Uterus (tissue), 2 donors: ENCODE results near the gene TBC1D1.

Source experiments
- CTCF ChIP-seq, 4 experiments: fragments of 200-600 bp in 2 of 4; fragments of 450-650 bp in 2 of 4; sonication (generic) in 2 of 4; IDR thresholded peaks; one replicate each; pipeline ENCODE4 v1.5.1; 2016 to 2019; ENCODE audit warnings: antibody characterized with exemption in 4 of 4, mild to moderate bottlenecking in 2 of 4, moderate library complexity in 1 of 4
- POLR2A ChIP-seq, 2 donors: fragments of 450-650 bp; IDR thresholded peaks; one replicate each; pipeline ENCODE4 v1.6.1; 2016; ENCODE audit warnings: antibody characterized with exemption in 2 of 2, mild to moderate bottlenecking in 1 of 2, moderate library complexity in 1 of 2

DNA sequence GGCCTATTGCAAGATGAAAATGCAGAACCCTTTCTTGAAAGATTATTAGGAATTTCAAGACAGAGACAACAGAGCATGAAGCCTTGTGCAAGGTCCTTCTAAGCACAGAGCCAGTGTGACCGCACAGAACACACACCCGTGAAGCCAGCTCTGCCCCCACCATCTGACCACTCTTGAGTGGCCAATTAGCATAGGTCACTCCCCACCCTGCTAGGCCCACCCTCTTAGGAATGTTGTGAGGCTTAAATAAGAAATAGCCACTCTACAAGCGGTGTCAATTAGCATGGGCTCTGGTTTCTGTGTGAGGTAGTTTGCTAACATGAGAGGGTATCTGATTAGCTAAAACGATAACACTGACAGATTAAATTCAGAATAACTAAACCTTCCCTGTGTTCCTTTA lies 222.2 kb downstream of the TBC1D1 start:
- TF ChIP-seq CTCF (IDR thresholded peaks at IDR 0.05) (no peak), POLR2A (IDR thresholded peaks at IDR 0.05) (no peak)
